Germinal center (tissue), 1 donor: ENCODE data around the gene ANKRD13B.

Experiments
- DNase-seq: peaks from one replicate; pipeline ENCODE4 v3.0.0; 2012; ENCODE audit warnings: mixed read lengths, low spot score

Gene ANKRD13B

DNA sequence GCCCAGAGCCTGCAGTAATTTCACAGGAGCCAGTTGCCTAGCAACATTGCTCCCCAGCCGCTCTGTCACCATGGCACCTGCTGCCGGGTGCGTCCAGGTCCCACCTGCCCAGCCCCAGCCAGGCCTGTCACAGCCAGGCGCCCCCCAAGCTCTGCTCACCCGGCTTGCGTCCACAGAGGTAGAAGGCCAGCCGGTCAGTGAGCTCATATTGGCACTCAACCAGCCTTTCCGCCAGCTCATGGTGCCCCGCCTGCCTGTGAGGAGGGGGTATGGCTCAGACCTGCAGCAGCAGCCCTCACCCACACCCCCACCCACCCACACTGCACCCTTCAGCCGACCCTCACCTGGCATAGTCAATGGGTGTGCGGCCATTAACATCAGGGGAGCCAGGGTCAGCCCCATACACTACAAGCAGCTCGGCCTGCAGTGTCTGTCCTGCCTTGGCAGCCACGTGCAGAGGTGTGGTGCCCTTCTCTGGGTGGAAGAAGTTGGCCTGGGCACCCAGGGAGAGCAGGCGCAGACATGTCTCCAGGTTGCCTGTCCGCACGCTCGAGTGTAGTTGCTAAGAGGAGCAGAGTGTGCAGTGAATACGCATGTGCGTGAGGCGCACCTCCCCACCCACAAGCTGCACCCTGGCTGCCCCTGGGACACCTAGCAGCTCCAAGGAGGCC, 11.2 kb upstream of the ANKRD13B start:
- DNase-seq, result no peak

DNA sequence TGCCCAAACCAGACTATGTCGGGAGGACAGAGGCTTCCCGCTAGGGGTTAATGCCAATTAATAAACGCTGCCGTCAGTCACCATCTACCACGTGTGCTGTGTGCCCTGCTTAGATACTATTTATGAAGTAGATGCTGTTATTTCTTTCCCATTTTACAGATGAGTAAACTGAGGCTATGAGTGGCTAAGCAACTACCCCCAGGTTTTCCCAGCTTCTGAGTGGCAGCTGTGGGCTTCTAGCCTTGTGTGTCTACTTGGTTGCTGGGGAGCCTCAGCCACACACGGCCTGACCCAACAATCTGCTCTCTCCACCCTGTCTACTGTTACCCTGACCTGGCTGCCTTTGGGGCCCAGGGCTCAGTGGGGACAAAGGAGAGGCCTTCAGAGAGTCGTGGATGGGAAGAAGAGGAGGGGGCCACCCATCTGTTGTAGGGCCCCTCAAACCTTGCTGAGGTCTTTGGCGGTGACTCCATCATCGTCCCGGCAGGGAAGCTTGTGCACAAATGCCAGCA, 10.6 kb upstream of the ANKRD13B start:
- DNase-seq, result no peak

DNA sequence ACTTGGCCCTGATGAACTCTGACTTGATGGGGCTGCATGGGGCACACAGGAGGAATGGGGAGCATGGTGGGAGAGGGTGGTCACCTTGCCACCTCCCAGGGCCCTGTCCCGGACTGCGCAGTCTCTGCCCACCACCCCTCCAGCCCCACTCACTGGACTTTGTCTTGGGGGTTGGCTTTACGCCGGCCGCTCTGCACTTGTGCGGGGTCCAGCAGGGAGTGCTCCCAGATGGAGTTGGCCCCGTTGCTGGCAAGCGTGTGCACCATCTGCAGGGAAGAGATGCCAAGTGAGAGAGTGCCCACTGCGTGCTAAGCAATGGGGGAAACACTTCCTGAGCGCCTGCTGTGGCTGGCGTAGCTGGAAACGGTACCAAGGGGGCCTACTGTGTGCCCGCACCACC, 10.2 kb upstream of the ANKRD13B start:
- DNase-seq, result no peak

DNA sequence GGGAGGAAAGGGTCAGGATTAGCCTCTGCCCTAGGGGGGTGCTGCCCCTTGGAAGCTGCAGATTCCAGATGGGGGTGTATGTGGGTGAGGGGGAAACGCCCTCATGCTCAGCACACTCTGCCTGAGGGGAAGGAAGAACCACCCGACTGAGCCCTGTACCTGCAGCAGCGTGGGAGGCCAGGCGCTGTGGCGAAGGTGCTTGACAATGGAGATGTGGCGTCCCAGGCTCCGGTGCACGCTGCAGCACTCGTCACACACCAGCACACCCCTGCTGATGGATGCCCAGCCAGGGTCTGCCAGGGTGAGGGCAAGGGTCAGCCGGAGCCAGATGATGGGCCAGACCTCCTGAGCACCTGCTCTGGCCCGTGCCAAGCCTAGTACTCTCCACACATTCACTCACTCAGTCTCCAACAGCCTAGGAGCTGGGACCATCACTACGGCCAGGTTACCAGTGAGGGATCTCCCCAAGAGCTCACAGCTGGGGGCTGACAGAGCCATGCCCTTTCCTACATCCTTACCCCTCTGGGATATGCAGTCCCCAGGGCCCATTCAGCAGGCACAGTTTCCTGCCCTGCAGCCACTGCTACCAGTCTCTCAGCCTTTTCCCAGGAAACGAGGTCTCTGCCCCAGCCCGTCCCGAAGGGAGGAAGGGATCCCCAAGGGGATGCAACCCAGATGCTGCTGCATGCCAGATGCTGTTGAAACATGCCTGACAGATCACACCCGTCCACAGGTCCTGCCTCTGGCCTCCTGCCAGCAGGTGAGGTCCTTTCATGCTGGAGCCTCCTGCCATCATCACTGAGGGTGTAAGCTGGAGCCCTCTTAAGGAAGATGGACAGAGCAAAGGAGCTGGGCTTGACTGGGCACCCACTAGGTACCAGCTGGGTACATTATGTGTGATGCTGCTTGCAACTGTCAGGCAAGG, 9.3 kb upstream of the ANKRD13B start:
- no peak for DNase-seq

DNA sequence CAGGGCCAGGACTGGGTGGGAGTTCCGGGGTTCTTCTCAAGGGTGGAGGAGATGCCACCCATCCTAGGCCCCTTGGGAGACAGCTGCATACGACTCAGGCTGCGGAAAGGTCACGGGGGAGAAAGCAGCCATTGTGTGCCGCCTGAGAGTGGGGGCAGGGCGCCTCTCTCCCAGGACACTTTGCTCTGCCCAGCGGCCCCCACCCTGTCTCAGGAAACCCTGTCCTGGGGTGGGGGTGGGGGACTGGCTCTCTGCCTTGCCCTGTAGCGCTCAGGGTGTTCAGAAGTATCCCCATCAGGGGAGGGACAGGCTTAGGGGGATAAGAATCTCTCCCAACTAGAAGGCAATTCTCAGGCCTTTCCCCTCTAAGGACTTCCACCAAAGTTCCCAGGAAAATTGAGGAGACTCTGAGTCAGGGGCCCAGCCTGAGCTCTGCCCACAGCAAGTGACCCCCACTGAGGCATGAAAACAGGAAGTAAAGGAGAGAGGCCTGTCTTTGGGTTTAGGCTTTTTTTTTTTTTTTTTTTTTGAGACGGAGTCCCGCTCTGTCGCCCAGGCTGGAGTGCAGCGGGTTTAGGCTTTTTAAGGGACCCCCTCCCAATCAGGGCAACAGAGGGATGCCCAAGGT, 8.4 kb upstream of the ANKRD13B start:
- no peak for DNase-seq

DNA sequence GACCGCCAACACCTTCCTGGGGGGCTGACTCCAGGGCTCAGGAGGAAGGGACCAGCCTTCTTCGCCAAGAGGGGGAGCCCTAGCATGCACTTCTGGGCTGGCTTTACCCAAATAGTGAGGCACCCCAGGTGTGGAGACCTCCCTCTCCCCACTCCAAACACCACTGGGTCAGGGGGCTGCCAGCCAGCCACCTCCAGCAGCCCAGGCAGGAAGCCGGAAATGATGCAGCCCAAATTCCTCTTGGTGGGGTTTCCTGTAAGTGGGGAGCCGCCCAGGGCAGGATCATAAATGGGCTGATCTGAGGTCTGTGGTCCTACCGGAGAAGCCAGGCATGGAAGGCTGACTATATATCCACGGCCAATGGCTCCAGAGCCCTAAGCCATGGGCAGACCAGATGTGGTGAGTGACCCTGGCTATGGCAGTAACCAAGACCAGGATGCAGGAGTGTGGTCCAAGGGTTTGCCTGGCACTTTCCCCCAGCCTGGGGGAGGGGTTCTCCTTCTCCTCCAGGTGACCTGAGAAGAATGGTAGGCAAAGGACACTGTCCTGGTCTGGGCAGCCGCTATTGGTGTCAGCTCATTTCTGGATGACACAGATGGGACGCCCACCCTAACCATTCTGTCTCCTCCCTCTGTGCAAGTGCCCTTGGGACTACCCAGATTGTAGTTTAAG, 7.7 kb upstream of the ANKRD13B start:
- DNase-seq, result no peak

DNA sequence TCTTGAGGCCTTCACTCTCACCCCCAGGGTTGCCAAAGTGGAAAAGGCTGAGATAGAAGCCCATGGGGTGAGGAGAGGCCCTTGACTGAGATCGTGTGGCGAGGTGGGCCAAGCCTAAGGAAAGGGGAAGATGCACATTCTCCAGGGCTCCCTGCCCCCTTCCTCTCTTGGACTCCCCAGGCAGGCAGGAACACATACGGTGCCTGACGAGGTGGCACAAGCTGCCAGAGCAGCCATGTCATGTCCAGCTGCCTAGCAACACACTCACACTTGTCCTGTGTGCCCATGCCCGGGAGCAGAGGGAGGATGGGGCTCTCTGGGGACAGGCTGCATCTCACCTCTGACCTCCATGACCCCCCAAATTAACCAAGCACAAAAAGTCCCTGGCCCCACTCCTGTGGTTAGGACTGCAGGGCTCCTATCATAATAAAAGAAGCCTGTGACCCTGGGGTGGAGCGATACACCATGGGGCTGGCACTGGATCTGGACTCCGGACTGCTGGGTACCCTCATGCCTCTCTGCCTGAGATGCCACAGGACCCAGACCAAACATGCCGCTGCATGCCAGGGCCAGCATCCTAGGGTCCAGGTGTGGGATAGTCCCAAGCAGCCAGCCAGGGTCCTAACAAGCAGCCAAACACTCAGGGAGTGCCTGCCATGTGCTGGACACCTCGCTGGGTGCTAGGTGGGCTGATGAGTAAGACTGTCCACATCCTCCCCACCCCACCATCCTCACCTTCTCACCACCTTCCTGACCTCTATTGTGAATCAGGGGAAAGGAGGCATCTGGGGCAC, 6.1 kb upstream of the ANKRD13B start:
- DNase-seq, result no peak

DNA sequence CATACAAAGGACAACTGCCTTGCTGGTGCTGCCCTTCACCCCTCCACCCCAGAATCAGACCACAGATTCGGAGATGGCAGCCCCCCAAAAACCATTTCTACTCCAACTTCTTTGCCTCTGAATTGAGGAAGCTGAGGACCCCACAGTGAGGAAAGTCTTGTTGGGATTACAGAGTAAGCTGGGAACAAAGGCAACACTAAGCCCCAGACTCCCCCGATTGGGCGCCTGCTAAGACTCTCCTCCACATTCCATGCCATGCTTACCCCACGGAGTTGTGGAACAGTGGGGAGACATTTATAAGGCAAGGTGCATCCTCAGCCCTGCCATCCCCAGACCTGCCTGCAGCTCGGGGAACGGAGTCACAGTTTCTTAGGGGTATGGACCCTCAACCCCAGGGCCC, 5.3 kb upstream of the ANKRD13B start:
- DNase-seq, result no peak

DNA sequence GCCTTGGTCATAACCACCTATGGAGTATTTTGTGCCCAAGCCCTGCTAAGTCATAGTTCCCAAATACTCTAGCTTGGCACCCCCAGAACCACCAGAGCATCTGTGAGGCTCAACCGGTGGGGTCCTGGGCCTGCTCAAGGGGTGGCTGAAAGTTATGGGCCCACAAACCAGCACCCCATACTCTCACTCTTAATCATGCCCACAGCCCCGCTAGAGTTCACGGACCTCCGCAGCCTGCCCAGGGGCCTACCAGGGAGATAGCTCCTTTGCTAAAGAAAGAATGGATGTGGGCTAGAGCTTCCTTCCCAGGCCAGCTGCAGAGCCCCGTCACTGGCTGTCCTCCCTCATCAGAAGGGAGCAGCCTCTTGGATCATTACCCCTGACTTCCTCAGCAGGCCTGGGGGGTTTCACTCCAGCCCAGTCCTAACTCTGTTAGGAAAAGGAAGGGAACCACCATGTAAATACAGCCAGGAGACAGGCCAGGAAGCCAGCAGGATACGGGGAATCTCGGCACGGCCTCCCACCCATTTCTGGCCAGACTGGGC, 4.8 kb upstream of the ANKRD13B start:
- DNase-seq, result no peak

DNA sequence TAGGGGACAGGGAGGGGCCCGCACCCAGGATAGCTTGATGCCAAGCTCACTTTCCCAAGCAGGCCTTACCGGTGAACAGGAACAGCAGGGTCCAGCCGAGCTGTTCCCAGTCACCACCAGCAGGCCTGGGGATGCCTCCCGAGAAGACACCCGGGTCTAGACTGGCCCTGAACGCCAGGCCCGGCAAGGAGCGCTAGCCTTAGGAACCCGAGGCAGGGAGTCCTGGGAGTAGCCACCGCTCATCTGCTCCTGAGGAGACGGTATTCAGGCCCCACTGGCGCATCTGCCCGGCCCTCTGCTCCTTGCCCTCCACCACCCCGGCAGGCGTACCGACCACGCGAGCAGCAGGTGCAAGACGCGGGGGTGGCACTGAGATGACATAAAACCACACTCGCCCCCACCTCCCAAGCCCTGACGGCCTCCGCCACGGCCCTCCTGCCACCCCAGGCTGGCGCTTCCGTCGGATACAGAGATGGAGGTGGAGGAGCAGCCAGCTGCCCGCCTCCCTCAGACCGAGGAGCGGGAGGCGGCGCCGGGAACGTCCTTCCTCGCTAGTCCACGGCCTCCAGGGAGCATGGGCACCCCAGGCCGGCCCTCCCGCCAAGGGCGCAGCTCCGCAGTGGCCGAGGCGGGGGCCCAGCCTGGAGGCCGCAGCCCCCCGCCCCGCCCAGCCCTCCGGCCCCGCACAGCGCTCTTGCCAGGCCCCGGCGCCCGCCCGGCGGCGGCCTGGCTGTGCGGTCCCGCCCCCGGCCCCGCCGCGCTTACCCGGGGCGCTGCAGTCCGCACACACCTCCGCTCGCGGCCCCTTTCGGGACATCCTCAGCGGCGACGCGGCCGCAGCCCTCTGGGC, 4.1 kb upstream of the ANKRD13B start:
- DNase-seq, result peak; percentile 42

DNA sequence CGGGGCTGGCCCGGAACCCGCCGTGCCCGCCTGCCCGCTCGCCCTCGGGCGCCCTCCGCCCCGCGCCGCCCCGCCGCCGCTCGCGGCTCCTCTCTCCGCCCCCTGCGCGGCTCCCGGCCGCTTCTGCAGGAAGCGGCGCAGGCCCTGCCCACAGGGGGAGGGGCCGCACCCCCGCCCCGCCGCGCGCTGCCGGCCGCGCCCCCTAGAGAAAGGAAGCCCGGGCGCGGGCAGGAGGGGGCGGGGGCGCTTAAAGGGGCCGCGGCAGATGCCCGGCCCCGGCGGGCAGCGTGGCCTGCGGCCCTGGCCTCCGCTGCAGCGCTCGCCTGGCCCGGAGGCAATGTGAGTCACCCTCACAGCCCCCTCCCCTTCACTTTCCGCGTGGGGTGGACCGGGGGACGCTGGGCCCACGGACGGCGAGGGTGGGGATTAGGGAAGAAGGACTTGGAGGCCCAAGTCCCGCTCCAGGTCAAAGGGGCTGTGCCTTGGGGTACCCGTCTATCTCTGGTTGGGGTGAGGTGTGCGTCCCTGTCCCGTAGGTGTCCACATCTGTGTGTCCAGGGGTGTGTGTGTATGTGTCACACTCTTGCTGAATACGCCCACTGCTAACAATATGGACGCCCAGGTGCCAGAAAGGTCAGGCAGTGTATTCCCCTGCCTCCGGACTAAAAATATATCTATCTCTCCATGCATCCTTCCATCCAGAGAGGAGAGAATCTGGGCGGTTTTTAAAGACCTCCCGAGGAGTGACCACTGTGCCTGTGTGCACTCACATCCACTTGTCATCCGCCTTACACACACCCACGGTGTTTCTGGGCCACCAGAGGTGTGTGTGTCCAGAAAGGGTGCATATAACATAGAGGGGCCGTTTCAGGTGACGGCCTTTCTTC, 3.2 kb upstream of the ANKRD13B start, which contains the start of gene GIT1:
Gene GIT1, minus strand, starts transcription at position 125 of the 887 bp plus-strand sequence. CDS start 270 bp downstream, outside the sequence.
- DNase-seq, result peak; percentile 93

DNA sequence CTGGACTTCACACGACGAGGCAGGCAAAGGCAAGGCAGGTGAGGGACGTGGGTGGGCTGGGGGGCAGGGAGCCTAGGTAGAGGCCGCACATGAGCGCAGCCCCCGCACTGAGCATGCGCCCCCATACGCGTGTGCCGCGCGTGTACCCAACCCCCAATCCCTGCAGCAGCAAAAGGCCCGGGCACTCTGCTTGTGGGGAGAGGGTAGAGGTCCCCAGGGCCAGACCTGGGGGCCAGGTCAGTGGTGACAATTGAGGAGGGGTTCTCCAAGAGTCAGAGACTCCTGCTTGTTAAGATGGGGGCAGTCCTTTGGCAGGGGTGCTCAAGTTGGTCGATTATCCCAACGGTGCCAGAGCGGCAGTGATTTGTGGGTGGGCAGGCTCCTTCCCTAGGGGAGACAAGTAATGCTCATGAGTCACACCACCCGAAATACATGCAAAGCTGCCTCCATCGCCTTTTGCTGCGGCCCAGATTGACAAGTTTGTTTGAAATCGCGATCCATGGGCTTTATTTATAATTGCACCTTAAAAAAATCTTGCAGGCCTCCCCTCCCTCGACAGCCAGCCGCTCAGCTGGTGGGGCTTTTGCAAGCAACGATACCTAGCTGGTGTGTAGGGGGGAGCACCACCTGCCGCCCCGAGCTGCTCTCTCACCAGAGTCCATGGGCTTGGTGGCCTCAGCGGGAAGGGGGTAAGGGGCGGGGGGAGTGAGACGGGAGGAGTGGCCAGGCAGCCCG, 2.4 kb upstream of the ANKRD13B start:
- DNase-seq, result no peak

DNA sequence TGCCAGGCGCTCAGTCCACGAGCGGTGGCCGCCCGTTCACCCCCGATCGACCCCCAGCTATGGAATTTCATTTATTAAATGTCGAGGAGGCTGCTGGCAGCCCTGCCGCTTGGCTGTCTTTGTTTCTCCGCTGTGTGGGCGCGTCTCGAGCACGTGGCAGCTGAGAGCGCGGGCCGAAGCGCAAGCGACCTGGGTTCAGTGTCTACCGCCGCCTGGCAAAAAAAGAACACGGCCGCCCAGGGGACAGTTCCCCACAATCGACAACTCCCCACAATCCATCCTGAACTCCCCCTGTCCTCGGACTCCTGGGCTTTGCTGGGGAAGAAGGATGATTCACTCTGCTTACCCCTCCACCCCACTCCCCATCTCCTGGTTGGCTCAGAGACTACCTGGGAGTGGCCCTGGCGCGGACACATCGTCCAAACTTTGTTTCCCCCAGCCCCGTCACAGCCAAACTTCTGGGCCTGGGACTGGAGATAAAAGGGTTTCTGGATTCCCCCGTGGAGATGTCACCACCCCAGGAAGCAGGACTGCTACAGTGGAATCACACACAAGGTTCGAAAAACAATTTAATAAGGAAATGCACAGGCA, 1.7 kb upstream of the ANKRD13B start:
- DNase-seq, result peak; percentile 42

DNA sequence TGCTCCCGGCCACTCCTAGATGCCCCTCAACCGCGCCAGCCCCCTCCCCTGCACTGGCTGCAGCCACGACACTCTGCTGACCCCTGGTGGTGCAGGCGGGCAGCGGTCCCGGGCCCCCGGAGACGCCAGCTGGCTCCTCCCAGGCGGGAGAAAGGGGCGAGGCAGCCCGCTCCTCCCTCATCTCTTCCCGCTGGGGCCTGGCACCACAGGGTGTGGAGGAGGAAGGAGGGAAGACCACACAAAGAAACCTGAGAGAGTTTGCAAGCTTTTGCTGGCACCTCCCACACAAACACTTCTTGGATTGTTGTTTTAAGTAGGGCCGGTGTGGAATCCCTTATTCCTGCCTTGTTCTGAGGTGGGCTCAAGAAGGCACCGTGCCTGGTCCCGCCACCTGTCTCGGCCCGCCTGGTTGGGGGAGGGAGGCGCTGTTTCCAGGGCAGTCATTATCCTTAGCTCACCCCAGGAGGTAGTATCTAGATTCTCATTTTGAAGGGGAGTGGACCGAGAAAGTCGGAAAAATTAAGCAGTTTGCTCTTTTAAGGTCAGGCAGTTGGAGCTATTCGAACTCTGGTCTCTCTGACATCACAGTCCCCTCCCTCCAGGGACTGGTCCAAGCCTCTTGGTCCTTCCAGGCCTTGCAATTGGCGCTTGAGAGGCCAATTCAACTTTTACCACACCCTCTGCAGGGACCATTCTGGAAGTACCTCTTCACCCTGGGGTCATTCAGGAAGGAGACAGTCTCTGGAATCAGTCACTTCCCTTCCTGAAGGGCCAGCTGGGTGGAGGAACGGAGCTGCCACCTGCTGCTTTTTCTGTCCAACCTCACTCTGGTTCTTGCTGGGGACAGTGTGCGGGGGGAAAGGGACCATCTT, 959 bp upstream of the ANKRD13B start:
- peak; percentile 87 for DNase-seq

DNA sequence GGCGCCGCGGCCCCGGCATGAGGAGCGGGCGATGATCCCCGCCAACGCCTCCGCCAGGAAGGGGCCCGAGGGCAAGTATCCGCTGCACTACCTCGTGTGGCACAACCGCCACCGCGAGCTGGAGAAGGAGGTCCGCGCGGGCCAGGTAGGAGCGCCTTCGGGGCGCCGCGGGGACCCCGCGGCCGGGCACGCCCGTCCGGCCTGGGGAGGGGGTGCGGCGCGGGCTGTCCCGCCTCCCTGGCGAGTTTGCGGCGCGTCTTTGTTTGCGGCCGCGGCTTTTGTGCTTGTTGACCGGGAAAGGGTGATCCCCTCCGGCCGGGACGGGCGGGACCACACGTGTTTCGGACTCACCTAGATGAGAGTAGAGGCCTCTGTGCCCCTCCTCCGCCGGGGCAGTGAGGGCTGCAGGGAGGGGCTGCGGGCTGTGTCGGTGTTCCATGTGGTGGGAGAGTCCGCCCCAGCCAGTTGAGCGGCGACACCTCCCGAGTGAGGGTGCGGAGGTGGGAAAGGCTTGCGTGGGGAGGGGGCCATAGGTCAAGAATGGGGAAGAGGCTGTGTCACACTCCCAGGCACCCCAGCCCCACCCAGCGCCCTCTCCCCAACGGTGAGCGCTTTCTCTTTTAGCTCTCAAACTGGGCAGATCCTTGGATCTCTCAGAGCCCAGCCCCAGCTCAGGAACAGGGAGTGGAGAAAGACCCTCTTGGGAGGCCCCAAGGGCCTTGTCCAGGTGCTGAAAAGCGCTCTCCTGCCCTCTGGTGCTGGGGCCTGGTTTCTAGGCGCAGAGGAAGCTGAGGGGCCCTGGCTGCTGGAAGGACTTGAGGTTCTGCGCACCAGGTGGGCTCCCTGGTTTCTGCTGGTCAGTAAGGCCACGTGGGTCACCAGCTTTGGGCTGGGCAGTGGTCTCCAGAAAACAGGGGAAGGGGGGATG, 923 bp downstream of the ANKRD13B start:
- DNase-seq, result no peak
